PC-3 (cell line): ENCODE results near the gene WFDC1.

Experiments
- CTCF ChIP-seq: fragments of 300-600 bp; sonication (generic); conservative IDR thresholded peaks from 2 replicates; pipeline ENCODE4 v1.5.1; 2017; ENCODE audit warnings: antibody characterized with exemption, low read depth, mild to moderate bottlenecking, low read length
- EZH2 ChIP-seq: fragments of 300-600 bp; sonication (generic); IDR thresholded peaks from one replicate; pipeline ENCODE4 v1.6.1; 2017; ENCODE audit warnings: antibody characterized with exemption, mild to moderate bottlenecking, low read length; ENCODE audit not compliant: unreplicated experiment

GRCh38 chr16:84334482-84334881 is 39.8 kb downstream of the WFDC1 start:
- TF ChIP-seq EZH2 (no peak), CTCF (no peak)
